ENCODE results near the gene PARD3.
A peak's percentile ranks its signal among the peaks of the same experiment; 100 is the strongest.

PARD3 gene

DNA sequence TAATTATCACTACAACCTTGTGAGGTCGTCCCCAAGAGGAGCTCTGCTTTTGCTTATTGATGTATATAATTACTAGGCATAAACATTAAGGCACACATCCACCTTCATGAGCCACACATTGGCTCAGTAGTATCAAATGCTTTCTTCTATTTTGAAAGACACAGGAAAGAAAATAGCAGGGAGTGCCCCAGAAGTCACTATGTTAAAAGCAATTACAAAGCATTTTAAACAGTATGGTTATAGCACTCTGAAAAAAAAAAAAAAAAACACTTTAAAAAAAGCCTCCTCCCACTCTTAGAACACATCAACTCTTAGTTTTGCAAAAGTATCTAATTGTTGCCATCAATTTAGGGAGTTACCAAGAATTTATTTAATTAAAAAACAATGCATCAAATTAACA is 474.2 kb downstream of the PARD3 start:
- no peak for DNase-seq (ENCODE audit: low spot score)

GRCh38 chr10:34339816-34340553 is 475.1 kb downstream of the PARD3 start:
- DNase-seq (ENCODE audit: low spot score): no peak

GRCh38 chr10:34337917-34338316 is 477.2 kb downstream of the PARD3 start:
- DNase-seq (ENCODE audit: low spot score): no peak

- no peak for DNase-seq (ENCODE audit: low spot score)
These were observed 479.0 kb downstream of the PARD3 start for GRCh38 chr10:34335960-34336690.

DNA sequence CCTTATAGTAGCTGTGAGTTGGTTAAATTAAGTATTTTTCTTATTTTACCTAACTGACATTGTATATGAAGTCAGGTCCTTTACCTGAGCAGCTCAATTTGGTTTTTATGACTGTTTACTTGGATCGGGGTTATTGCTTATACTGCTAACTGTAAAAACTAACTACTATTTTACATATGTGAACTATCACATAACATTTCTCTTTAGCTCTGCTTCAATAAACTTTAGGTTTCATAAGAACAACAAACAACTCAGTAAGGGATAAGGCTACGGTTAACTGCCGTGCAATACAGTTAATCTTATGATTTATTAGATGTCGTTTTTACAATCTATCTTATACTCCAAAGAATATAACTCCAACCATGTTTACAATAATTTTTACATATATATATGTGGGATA is 480.2 kb downstream of the PARD3 start:
- DNase-seq (ENCODE audit: low spot score): no peak

DNA sequence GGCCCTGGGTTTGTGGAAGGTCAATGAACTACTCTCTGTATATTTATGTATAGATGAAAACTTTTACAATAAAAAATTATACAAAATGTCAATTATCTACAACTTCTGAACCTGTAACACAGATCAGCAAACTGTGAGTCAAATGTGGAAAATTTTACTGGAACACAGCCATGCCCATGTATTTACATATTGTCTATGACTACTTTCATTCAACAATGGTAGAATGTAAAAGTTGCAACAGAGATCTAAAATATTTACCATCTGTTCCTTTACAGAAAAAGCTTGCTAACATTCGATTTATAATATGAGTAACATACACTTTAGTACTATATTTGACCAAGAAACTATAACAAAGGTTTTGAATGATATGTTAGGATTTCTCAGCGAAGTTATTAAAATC is 481.6 kb downstream of the PARD3 start:
- DNase-seq (ENCODE audit: low spot score): no peak

- DNase-seq (ENCODE audit: low spot score): no peak
These were observed 487.9 kb downstream of the PARD3 start for GRCh38 chr10:34327184-34327583.

DNA sequence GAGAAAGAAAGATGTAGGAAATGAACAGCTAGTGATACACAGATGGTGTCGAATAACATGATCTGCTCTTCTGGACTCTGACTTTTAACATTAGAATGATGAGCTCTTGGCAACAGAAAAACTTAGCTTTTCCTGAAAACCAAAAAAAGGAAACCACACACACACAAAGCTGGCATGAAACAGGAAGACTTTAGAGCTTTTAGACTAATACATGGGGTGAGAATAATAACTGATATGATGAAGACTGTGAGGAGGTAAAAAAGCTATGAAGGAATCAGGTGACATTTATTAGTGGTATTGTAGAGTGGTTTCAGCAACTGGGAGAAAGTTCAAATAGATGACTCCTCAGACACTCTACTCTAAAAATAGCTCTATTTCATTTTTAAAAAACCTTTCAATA is 491.9 kb downstream of the PARD3 start:
- DNase-seq (ENCODE audit: low spot score): peak; percentile 35

- no peak for DNase-seq (ENCODE audit: low spot score)
These were observed 494.8 kb downstream of the PARD3 start for GRCh38 chr10:34320265-34320664.

GRCh38 chr10:34319197-34319846 is 495.8 kb downstream of the PARD3 start:
- DNase-seq (ENCODE audit: low spot score): peak; percentile 76

GRCh38 chr10:34316154-34316553 is 498.9 kb downstream of the PARD3 start:
- no peak for DNase-seq (ENCODE audit: low spot score)

DNA sequence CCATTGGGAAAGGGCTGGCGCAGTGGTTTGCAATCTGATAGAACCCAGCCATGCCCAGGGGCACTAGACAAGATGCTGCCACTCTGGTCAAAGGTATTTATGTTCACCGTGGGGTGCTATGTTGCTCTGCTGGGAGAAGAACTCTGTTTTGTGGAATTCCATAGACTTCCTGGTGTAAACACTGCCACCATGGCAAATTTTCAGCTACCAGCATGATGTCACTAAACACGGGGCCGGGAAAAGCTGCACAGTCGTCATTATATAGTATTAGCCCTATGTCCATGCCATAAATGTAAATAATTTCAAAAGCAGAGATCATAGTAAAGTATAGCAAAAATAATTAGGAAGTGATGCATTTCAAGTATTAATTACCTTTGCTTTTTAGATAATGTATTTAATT is 500.6 kb downstream of the PARD3 start:
- no peak for DNase-seq (ENCODE audit: low spot score)

- DNase-seq (ENCODE audit: low spot score): no peak
These were observed 501.2 kb downstream of the PARD3 start for GRCh38 chr10:34313888-34314287.

GRCh38 chr10:34313353-34313752 is 501.7 kb downstream of the PARD3 start:
- no peak for DNase-seq (ENCODE audit: low spot score)

DNA sequence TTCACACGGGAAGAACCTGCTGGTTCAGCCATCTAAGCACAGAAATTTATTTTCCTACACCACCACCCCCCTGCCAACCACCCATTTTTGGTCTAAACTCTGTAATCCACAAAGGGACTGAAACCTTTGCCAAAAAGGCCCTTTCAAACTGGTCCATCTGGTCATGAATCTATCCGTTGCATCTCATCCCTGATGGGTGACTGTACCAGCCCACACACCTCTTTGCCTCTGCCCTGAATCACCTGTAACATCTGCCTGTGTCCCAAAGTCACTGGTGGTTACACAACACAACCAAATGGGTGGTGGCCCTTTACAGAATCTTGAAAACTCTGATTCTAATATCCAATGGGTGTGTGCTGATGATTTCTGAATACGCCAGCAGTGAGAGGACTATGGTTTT is 503.4 kb downstream of the PARD3 start:
- no peak for DNase-seq (ENCODE audit: low spot score)

DNA sequence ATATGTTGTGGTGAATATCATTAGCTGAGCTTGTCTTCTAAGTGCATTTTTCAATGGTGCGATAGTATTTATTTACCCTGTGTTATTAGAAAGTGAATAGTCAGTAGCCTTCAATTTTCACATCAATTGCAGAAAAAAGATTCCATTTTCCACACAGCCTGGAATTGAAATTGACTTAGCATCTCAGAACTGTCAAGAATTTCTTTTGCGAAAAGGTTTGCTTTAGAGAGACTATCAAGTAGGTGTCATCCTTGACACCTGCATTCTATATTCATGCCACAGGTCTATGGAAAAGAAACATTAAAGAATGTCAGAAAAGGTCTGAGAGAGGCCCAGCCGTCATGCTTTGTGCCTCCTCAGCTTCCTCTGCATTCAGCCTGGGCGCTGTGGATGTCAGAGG is 504.9 kb downstream of the PARD3 start:
- no peak for DNase-seq (ENCODE audit: low spot score)

GRCh38 chr10:34305189-34305588 is 509.9 kb downstream of the PARD3 start:
- no peak for DNase-seq (ENCODE audit: low spot score)

DNA sequence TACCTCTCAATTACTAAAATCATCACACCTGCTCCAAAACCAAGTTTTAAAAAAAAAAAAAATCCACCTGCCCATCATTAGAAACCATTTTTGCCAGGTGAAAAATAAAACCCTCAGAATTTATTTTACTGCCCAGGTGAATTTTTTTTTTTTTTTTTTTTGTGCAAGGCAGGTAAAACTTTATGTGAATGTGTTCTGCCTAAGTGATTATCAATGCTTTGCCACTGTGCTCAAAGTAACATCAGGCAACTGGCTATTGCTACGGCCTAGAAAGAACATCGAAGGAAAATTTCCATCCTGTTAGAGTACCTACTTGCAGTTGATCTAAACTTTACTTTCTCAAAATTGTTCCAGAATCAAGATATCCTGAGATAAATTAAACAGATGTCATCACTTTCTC is 512.1 kb downstream of the PARD3 start:
- no peak for DNase-seq (ENCODE audit: low spot score)

DNA sequence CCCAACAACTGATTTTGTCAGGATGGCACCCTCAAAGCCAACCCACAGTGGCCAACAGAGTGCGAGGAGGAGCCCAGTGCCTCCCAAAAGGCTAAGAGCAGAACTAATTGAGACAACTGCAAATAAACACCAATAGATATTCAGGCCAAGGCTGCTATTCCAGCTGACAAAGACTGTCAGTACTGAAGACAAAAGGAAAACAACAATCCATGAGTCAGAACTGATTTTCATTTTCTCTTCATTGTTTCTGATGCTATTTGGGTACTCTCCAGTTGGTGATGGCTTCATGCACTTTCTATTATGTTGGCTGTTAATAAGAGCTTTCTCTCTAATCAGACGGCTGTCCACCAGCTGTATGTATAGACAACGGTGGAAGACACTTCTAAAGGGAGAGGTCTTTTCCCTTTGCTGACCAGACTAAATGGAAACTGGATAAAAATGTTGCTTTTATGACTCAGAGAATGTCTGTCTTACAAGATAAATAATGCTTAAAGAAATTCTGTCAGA is 515.9 kb downstream of the PARD3 start:
- peak; percentile 44 for DNase-seq (ENCODE audit: low spot score)

GRCh38 chr10:34298346-34298818 is 516.7 kb downstream of the PARD3 start:
- DNase-seq (ENCODE audit: low spot score): no peak

DNA sequence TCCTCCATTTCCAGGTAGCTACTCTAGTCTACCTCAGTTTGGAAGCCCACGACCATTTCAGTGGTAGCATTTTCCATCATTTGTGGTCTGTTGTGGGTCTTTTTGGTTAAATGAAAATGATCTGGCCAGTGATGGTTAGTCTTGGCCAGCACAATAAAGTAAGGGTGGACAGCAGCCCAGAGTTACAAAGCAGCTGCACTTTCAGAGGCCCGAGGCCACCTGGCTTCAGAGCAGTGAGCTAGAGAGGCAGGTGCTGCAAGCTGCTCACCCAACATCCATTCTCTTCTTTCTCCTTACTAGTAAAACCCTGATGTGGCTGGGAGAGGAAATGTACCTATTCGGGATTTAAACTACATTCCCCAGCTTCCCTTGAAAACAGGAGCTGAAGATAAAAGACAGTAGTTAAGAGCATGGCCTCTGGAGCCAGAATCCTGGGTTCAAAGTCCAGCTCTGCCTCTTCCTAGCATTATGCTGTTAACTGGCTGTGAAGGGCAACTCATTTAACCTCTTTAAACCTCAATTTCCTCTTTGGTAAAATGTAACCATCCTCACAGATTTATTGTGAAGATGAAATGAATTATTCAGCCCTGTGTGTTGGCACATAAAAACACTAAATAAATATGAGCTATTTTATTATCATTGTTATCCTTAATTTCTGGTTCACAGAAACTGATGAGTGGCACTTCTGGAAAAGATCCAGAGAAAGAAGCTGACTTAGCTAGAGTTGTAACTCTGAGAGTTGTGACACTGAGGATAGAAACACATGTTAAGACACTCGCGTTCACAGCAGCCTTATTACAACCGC is 517.4 kb downstream of the PARD3 start:
- no peak for DNase-seq (ENCODE audit: low spot score)

DNA sequence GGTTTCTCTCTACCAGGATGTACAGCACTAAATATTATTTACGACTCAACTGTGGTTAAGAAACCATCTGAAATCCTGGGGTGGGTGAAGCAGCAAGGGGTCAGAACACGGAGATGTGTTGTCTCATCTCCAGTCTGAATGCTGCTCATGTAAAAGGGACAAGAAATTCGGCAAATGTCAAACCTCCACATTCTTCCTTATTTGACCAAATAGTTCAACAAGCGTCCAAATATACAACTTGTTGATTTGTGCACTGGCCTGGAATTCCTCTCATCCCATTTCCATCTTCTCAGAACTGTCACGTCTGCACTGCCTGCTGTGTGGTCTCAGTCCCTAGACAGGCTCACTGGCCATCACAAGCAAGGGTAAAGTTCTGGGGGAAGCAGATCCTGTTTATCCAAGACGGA is 520.0 kb downstream of the PARD3 start:
- no peak for DNase-seq (ENCODE audit: low spot score)

Data from GM03348 (cell line).